ENCODE data around the gene PARD6G. TPM values are rescaled to one million over a fixed set of nuclear protein-coding genes. Genes with fewer than 3 reads are reported as not detected.

PARD6G gene
- polyA plus RNA-seq, 3 donors, result 0.78 to 3.6 (median 2.3) TPM

DNA sequence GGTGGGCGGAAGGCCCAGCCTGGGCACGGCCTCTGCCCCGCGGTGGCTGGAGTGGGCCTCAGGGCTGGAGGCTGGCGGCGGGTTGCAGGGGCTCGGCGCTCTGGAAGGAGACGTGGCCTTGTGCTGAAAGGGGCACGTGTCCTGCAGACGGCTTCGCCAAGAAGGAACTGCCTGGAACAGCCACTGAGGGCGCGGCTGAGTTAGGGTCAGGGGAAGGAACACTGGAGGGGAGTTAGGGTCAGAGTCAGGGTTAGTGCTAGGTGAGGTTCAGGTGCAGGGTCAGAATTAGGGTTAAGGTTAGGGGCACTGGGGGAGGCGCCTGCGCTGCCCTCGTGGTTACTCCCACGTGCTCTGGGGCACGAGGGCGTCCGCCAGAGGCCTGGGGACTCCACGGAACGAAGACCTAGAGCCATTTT is 139.2 kb downstream of the PARD6G start:
- WGBS, 3 donors, result 91 to 93% (median 92%) methylated on average over 20 to 23 of the region's 23 CpGs
- no peak overlapping the region for H3K27ac ChIP-seq (ENCODE audit: low read depth, low read length)

GRCh38 chr18:80107426-80107825 is 139.9 kb downstream of the PARD6G start:
- H3K27ac ChIP-seq (ENCODE audit: low read depth, low read length), result no peak overlapping the region

More at GRCh38 chr18:80107426-80107825, 139.9 kb downstream of the PARD6G start:
- WGBS, 3 donors, result 59 to 68% (median 63%) methylated on average over 10 of the region's 10 CpGs

Other genes with a start within 250 kb of the PARD6G start
- gene RBFA, start 213.1 kb downstream of the PARD6G start, polyA plus RNA-seq, result 10 to 100 TPM; 15.9 to 32.2 (median 16.7) TPM
- gene ADNP2, start 138.3 kb downstream of the PARD6G start, polyA plus RNA-seq, result 1 to 10 TPM; 3.8 to 8.9 (median 4.1) TPM